Esophagus muscularis mucosa (tissue), 4 donors: ENCODE results near the gene SAMD9L. TPM values are rescaled to one million over a fixed set of nuclear protein-coding genes. Genes with fewer than 3 reads are reported as not detected.

ENCODE experiments used
- DNase-seq: peaks from one replicate; pipeline ENCODE4 v3.0.0-alpha.2; 2017; ENCODE audit errors: extremely low spot score
- H3K27ac ChIP-seq, 4 donors: fragments of 200-600 bp; sonication (generic); replicated peaks in 1 of 4; 1 replicate in 3 of 4; 2 replicates in 1 of 4; pipeline ENCODE4 v1.5.1; 2016 to 2019; ENCODE audit warnings: mild to moderate bottlenecking in 1 of 4
- H3K27me3 ChIP-seq, 4 donors: fragments of 200-600 bp; sonication (generic); one replicate each; pipeline versions ENCODE4 v1.5.1 to v1.6.0; 2016 to 2019
- H3K36me3 ChIP-seq, 4 donors: fragments of 200-600 bp; sonication (generic); one replicate each; pipeline ENCODE4 v1.5.1; 2016 to 2019
- H3K4me1 ChIP-seq, 4 donors: fragments of 200-600 bp; sonication (generic); one replicate each; pipeline ENCODE4 v1.5.1; 2016 to 2019
- H3K4me3 ChIP-seq, 4 donors: fragments of 200-600 bp; sonication (generic); 1 replicate in 2 of 4; 2 replicates in 2 of 4; pipeline ENCODE4 v1.5.1; 2016 to 2019; ENCODE audit warnings: mild to moderate bottlenecking in 4 of 4, moderate library complexity in 1 of 4
- H3K9me3 ChIP-seq, 4 donors: fragments of 200-600 bp; sonication (generic); 1 replicate in 3 of 4; 2 replicates in 1 of 4; pipeline ENCODE4 v1.5.1; 2016 to 2019
- EP300 ChIP-seq: sonication (generic); formaldehyde crosslinking; IDR thresholded peaks from one replicate; pipeline ENCODE4 v1.6.1; 2017; ENCODE audit warnings: antibody characterized with exemption
- POLR2A ChIP-seq: fragments of 450-650 bp; IDR thresholded peaks from one replicate; pipeline ENCODE4 v1.6.1; 2017; ENCODE audit warnings: antibody characterized with exemption, moderate library complexity, mild to moderate bottlenecking, low read depth
- POLR2AphosphoS5 ChIP-seq, 2 donors: sonication (generic); formaldehyde crosslinking; IDR thresholded peaks; one replicate each; pipeline ENCODE4 v1.6.1; 2017; ENCODE audit warnings: antibody characterized with exemption in 2 of 2
- WGBS: methylation state at CpG from one replicate; pipeline ENCODE4 v1.1.5; 2018; 5-methylcytosine and 5-hydroxymethylcytosine counted together
- intact Hi-C: fragments of 100-400 bp; cut with DNase I; formaldehyde crosslinking; loops from one replicate; pipeline ENCODE4 v1.15.1; 2023
- total RNA-seq, 4 donors: library from RNA; depleted of rRNA; stranded (reverse); fragments of >200 nt; gene quantifications; one replicate each; pipeline versions ENCODE4 v1.1.0 to v1.2.1, GENCODE V29; 2016
- TF ChIP-seq, protein P1 (sequence below), 3 experiments: fragments of 200-600 bp in 2 of 3; fragments of 450-650 bp in 1 of 3; sonication (generic) in 2 of 3; IDR thresholded peaks; one replicate each; pipeline ENCODE4 v1.5.1; 2017 to 2019; ENCODE audit warnings: antibody characterized with exemption in 3 of 3, mild to moderate bottlenecking in 2 of 3, moderate library complexity in 1 of 3

SAMD9L gene
- total RNA-seq, 4 donors from 2014 or later = 3.7 to 6.6 (median 5.0) TPM

GRCh38 chr7:93145354-93145753 is 2.8 kb downstream of the SAMD9L start:
- H3K36me3 ChIP-seq = peaks cover 6 to 44% (median 32%) of the 10 kb centered on the region in 4 donors
- H3K9me3 ChIP-seq = no peaks in the 10 kb centered on the region
- 65% methylated on average over 3 of the region's 3 CpGs for WGBS
- no peaks in the 10 kb centered on the region for H3K27me3 ChIP-seq
- DNase-seq = no peak
- no peak overlapping the region for H3K4me3 ChIP-seq
- intact Hi-C loops = no loop called here
- TF ChIP-seq POLR2A (no peak), EP300 (no peak), POLR2AphosphoS5 (IDR thresholded peaks at IDR 0.05) (no peak)
- TF ChIP-seq, protein P1, sequence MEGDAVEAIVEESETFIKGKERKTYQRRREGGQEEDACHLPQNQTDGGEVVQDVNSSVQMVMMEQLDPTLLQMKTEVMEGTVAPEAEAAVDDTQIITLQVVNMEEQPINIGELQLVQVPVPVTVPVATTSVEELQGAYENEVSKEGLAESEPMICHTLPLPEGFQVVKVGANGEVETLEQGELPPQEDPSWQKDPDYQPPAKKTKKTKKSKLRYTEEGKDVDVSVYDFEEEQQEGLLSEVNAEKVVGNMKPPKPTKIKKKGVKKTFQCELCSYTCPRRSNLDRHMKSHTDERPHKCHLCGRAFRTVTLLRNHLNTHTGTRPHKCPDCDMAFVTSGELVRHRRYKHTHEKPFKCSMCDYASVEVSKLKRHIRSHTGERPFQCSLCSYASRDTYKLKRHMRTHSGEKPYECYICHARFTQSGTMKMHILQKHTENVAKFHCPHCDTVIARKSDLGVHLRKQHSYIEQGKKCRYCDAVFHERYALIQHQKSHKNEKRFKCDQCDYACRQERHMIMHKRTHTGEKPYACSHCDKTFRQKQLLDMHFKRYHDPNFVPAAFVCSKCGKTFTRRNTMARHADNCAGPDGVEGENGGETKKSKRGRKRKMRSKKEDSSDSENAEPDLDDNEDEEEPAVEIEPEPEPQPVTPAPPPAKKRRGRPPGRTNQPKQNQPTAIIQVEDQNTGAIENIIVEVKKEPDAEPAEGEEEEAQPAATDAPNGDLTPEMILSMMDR (IDR thresholded peaks at IDR 0.05) = no peak
- peaks cover 3 to 24% (median 12%) of the 10 kb centered on the region in 4 donors for H3K4me1 ChIP-seq
- no peak overlapping the region for H3K27ac ChIP-seq

- Histone ChIP-seq H3K27me3 (no peaks in the 10 kb centered on the region), H3K4me1 (peaks cover 3 to 17% (median 10%) of the 10 kb centered on the region in 4 donors), H3K4me3 (no peak overlapping the region), H3K9me3 (peaks cover 0 to 32% (median 11%) of the 10 kb centered on the region in 4 donors), H3K27ac (no peak overlapping the region), H3K36me3 (peaks cover 22 to 76% (median 57%) of the 10 kb centered on the region in 4 donors)
- DNase-seq = no peak
- intact Hi-C loops = no loop called here
- no peak for TF ChIP-seq POLR2AphosphoS5 (IDR thresholded peaks at IDR 0.05)
- TF ChIP-seq EP300 = no peak
- no peak for TF ChIP-seq POLR2A
- TF ChIP-seq, protein P1 (IDR thresholded peaks at IDR 0.05) = no peak
- WGBS = 88% methylated on average over 1 of the region's 1 CpG
Measured at GRCh38 chr7:93142127-93142526, 6.1 kb downstream of the SAMD9L start.

DNA sequence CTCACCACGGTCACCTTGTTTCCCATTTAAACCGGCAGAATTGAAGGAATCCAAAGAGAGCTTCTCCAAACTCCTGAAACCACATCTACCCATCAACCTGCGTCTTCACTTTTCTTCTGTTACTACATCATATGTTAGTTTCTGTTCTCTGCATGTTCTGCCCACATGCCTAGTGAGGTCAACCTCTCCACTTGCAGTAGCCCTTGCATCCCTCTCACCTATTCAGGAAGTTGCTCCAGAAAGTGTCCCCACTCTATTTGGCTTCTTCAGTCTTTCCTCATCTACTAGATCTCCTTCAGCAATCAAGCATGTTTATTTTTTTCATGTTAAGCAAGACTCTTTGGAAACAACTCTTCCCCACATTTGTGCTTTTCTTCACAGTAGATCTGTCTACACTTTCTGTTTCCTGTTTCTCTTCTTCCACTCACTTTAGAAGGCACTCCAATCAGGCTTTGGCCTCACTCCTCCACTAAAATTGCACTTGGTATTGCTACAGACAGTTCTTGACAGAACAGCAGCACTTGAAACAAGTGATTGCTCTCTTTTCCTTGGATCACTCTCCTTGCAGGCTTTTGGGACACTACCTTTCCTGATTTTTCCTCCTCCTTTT is 7.5 kb downstream of the SAMD9L start:
- no peak for DNase-seq
- peaks cover 0 to 4% (median 1%) of the 10 kb centered on the region in 4 donors for H3K4me1 ChIP-seq
- 93% methylated on average over 3 of the region's 3 CpGs for WGBS
- H3K27me3 ChIP-seq = no peaks in the 10 kb centered on the region
- H3K9me3 ChIP-seq = peaks cover 0 to 46% (median 15%) of the 10 kb centered on the region in 4 donors
- intact Hi-C loops = no loop called here
- no peak for TF ChIP-seq POLR2A
- no peak for TF ChIP-seq EP300
- TF ChIP-seq, protein P1 (IDR thresholded peaks at IDR 0.05) = no peak
- no peak for TF ChIP-seq POLR2AphosphoS5 (IDR thresholded peaks at IDR 0.05)
- H3K27ac ChIP-seq = no peak overlapping the region
- H3K36me3 ChIP-seq = peaks cover 34 to 90% (median 69%) of the 10 kb centered on the region in 4 donors
- no peak overlapping the region for H3K4me3 ChIP-seq

DNA sequence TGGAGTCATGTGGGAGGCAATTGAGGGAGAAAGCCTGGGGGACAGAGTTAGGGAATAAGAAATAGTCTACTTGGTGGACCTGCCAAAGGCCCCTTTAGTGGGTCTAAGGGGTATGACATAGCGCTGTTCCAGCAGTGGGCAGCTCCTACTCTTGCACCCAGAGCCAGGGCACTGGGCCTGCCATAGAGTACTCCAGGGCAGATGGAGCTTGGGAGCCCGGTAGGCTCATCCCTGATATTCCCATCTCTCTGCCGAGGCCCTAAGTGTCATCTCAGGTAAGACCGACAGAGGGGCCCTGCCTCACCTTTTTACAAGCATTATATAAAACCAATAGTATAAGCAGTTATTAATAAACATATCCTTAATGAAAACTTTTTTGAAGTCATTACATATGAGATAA is 9.6 kb downstream of the SAMD9L start:
- no peak overlapping the region for H3K27ac ChIP-seq
- H3K9me3 ChIP-seq = peaks cover 0 to 67% (median 32%) of the 10 kb centered on the region in 4 donors
- intact Hi-C loops = no loop called here
- DNase-seq = no peak
- no peaks in the 10 kb centered on the region for H3K4me1 ChIP-seq
- TF ChIP-seq, protein P1 (IDR thresholded peaks at IDR 0.05) = no peak
- H3K36me3 ChIP-seq = peaks cover 37 to 89% (median 68%) of the 10 kb centered on the region in 4 donors
- WGBS = 96% methylated on average over 4 of the region's 4 CpGs
- no peaks in the 10 kb centered on the region for H3K27me3 ChIP-seq
- H3K4me3 ChIP-seq = no peak overlapping the region

- intact Hi-C loops = no loop called here
- no peaks in the 10 kb centered on the region for H3K27me3 ChIP-seq
Measured at GRCh38 chr7:93133005-93133404, 15.2 kb downstream of the SAMD9L start.

More at GRCh38 chr7:93133005-93133404, 15.2 kb downstream of the SAMD9L start:
- peaks cover 0 to 90% (median 52%) of the 10 kb centered on the region in 4 donors for H3K9me3 ChIP-seq
- no peak overlapping the region for H3K27ac ChIP-seq
- TF ChIP-seq, protein P1 (IDR thresholded peaks at IDR 0.05) = no peak
- no peak for TF ChIP-seq POLR2A
- TF ChIP-seq EP300 = no peak
- no peak for TF ChIP-seq POLR2AphosphoS5 (IDR thresholded peaks at IDR 0.05)
- no peak overlapping the region for H3K4me3 ChIP-seq
- WGBS = 76% methylated on average over 1 of the region's 1 CpG
- H3K4me1 ChIP-seq = no peaks in the 10 kb centered on the region
- peaks cover 19 to 33% (median 29%) of the 10 kb centered on the region in 4 donors for H3K36me3 ChIP-seq
- no peak for DNase-seq
